OCI-LY7 (cell line): ENCODE measurements around the gene TDRD1.

Experiments used
- CTCF ChIP-seq: fragments of 200-600 bp; sonication (generic); conservative IDR thresholded peaks from 2 replicates; pipeline ENCODE4 v1.5.1; 2014; ENCODE audit warnings: mild to moderate bottlenecking, antibody characterized with exemption, low read length, moderate library complexity, mixed read lengths
- EZH2phosphoT487 ChIP-seq: fragments of 200-600 bp; sonication (generic); IDR thresholded peaks from 2 replicates; pipeline ENCODE4 v1.6.1; 2018; ENCODE audit warnings: low read depth, borderline replicate concordance, mild to moderate bottlenecking, mixed run types, antibody characterized with exemption, low read length, moderate library complexity, mixed read lengths

GRCh38 chr10:114250716-114251115, 71.6 kb downstream of the TDRD1 start:
- TF ChIP-seq CTCF = no peak
- TF ChIP-seq EZH2phosphoT487 = no peak
